HG02938 (cell line): ENCODE data around the gene SPACA5.
"Not testable (repeated sequence)": the region's sequence is repeated elsewhere in the genome, so short reads cannot be mapped to it uniquely, and the experiment has no call there.

ENCODE experiments used
- ATAC-seq: cut with Tn5 transposase; IDR thresholded peaks from one replicate; pipeline ENCODE4 v1.9.1; 2021; ENCODE audit warnings: mild to moderate bottlenecking, moderate library complexity; ENCODE audit not compliant: unreplicated experiment

The SPACA5 gene

DNA sequence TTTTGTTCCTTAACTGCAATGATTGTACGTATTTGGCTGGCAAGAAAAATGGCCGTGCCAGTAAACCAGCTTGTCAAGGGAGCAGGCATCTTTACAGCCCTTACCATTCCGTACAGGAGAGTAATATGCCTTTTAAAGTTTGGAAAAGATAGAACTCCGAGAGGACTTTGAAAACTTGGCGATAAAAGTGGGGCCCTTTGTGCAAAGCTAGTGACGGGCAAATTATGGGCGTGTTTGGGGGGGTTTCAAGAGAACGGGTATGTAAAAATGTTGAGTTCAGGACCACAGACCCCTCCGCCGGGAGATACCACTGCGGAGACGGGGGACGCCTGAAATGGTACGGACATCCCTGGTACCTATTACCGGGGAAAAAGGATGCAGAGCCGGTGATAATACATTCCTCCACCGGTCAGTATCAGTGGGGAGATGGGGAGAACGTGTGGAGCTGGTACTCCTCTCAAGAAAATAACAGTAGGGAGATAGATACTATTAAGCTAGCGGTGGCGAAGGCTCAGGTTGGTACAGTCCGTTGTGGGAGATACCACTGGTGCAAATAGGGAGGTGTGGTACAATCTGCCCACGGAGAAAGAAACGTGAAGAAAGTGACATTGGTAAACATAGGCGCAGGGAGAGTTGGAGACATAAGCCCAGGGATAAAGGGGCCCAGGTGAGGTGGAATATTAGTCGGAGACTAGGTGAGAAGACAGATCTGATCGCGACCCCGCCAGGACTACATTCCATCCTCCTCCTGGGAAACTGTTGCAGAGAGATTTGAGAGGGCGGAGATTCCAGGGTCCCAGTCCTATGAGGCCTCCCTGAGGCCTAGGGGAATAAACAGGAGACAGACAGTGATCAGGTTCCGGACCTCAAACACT is 14.5 kb downstream of the SPACA5 start:
- ATAC-seq, result peak; percentile 56

DNA sequence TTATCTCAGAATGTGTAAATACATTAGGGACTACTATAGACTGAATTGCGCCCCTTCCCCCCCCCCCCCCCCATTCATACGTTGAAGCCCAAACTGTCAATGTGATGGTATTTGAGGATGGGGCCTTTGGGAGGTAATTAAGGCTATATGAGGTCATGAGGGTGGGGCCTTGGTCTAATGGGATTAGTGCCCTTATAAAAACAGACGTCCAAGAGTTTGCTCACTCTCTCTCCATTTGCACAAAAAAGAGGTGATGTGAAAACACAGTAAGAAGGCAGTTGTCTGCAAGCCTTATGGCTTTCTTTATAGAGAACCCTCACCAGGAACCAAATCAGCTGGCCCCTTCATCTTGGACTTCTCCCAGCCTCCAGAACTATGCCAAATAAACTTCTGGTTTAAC is 15.3 kb downstream of the SPACA5 start:
- ATAC-seq, result no peak

DNA sequence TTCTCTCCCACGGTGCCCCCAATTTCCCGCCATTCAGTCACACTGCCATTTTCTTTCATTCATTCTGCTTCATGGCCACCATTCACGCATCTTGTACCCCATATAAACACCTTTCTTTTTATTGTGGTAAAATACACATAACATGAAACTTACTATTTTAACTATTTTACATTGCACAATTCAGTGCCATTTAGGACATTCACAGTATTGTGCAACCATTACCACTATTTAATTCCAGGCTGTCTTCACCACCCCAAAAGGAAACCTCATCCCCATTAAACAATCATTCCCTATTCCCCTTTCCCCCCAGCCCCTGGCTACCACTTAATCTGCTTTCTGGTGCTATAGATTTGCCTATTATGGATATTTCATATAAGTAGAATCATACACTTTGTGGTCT is 15.9 kb downstream of the SPACA5 start:
- ATAC-seq, result no peak

DNA sequence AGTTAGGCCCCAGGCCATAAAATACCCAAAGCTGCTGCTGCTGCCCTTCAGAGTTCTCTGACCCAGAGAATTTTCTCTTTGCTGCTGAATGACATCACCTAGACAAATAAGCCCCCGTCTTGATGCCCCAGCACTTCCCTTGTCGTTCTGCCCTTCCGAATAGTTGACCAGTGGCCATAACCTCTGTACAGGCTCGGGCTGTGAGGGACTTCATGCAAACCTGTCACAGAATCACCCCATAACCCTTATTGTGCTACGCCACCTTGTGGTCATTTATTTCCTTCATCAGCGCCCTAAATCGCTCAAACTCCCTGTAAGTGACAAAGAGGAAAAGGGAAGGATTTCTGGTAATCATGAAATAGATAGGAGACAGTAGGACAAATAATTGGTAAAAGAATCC is 18.8 kb downstream of the SPACA5 start:
- no peak for ATAC-seq

DNA sequence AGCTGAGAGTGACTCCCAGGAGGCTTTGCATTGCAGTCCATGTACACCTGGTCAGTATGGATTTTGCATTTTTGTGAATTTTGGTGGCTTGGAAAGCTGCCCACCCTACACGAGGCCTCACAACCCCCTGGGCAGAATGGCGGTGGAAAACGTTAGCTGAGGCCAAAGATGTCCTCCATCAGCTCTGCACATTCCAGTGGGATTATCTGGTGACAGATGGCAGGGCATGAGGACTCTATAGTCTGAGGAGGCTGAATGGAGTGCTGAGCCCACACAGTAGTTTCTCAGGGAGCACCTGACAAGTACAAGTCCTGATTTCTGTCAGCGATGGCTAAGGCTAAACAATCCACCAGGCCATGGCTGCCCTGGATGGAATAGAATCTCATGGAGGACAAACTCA is 20.8 kb downstream of the SPACA5 start:
- ATAC-seq, result not testable (repeated sequence)

DNA sequence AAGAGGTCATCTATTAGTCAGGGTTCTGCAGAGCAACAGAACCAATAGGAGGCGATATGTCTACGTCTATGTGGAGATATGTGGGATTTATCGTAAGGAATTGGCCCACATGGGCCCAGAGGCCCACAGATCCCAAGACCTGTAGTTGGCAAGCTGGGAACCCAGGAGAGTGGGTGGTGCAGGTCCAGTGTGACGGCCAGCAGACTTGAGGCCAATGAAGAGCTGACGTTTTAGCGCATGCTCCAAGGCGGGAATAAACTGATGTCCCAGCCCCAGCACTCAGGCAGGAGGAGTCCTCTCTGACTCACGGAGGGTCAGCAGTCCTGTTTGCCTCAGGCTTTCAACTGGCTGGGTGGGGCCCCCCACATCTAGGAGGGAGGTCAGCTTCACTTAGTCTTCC is 21.3 kb downstream of the SPACA5 start:
- no peak for ATAC-seq

DNA sequence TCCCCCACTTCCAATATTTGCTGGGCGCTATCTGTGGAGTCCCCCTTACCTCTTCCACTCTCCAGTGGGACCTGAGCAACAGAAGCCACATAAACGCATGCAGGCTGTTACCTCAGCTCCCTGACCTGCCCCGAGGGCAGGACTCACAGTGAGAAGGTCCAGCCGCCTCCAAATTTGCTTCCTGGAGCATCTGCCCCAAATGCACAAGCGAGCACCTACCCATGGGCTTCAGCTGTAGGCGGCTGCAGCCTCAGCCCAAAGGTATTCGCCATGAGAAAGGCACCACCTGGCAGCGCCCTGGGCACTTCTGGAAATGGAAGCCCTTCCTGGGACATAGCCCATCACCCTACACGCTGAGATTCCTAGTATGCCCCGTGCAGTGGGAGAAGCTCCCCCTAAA is 23.4 kb downstream of the SPACA5 start:
- no peak for ATAC-seq

DNA sequence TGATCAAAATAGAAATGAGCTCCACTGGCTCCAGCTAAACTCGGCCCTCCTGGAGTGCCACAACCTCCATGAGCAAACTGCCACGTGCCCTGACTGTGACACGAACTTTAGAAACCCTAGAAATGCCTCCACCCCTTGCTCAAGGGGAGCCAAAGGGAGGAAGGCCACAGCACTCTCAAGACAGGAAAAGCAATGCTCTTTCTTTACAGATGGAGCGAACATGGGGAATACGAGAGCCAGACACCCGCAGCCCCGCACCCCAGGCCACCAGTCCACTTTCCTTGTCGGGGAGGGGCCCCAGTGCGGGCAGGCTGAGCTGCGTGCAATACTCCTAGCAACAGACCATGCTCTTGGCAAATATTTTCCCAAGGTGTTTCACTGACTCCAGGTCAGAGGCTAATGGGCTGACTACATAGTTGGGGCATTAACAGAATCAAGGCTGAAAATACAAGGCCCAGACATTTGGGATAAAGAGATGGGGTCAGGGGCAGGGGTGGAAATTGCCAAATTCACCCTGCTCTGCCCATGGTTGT is 23.9 kb downstream of the SPACA5 start:
- ATAC-seq, result not testable (repeated sequence)

DNA sequence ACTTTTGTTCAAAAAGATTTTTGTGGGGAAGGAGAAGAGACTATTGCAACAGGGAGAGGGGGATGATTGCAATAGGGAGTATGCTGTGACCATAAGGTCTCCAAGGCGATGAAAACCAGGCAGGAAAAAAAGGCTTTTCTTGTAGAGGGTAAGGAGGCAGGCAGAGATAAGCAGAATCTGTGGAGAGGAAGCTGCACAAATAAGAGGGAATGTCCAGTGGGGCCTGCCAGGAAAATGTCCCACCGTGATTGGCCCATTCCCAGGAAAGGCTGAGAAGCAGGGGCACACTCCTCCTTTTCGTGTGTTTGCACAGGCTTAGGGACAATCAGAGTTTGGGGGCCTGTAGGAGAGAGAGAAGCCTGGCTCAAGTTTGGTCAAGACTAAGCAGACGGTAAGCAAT is 29.1 kb downstream of the SPACA5 start:
- ATAC-seq, result no peak

DNA sequence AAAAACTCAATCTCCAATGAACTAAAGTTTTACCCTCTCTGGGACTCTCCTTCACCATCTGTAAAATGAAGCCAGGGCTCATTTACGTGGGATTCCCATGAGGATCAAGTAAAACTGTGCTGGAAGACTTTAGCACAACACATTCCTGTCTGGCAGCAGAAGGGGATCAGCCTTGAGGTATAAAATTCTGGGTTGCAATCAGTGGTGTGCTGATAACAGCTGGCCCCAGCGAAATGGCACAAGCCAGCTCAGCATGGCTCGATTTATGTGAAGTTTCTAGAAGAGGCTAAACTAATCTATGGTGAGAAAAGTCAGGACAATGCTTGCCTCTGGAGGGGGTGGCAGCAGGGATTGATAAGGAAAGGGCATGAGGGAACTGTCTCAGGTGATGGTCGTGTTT is 36.3 kb downstream of the SPACA5 start:
- no peak for ATAC-seq

DNA sequence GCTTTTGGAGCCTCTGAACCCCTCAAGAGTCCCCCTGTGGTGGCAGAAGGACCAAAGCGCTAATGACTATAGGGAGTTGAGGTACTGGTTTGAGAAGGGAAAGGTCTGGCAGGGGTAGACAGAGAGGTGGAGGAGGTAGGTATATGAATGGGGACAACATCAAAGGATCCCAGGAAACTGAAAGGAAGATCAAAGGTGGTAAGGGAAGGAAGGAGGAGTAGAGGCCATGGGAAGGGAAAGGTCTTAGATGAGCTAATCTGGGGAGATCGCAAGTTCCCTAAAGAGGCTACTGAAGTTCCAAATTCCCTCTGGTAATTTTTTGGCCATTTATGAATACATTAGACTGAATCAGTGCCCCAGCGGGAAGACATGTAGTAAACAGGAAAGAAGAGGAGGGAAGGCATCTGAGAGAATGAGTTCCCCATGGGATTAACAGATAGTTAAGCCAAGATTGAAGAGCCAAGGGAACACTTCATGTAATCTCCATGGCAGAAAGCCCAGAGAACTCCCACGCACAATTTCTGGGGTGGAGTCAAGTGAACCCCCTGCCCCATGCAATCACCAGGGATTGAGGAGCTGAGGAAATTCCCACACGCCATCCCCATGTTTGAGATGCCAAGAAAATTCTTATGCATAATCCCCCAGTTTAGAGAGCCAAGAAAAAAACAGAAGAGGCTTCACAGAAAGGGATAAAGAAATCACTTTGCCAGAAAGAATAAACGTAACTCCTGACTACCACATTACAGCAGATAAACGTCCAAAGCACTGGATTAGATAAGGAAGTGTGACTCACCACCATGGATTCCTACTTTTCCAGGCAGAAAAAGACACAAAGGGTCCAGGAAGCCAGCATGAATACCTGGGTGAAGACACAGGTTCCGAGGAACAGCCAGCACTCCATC is 38.9 kb downstream of the SPACA5 start:
- ATAC-seq, result no peak

DNA sequence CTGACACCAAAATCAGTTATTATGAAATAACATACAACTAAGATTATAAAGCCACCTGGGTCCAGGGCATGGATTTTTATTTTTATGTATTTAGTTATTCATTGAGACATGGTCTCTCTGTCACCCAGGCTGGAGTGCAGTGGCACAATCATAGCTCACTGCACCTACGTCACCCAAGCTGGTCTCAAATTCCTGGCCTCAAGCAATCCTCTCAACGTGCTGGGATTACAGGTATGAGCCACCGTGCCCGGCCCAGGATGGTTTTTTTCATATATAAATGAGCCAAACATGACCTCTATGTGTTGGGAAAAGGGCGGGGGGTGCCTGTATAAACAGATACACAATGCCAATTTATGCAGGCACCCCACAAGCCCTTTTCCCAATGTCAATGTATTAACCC is 40.1 kb downstream of the SPACA5 start:
- no peak for ATAC-seq

DNA sequence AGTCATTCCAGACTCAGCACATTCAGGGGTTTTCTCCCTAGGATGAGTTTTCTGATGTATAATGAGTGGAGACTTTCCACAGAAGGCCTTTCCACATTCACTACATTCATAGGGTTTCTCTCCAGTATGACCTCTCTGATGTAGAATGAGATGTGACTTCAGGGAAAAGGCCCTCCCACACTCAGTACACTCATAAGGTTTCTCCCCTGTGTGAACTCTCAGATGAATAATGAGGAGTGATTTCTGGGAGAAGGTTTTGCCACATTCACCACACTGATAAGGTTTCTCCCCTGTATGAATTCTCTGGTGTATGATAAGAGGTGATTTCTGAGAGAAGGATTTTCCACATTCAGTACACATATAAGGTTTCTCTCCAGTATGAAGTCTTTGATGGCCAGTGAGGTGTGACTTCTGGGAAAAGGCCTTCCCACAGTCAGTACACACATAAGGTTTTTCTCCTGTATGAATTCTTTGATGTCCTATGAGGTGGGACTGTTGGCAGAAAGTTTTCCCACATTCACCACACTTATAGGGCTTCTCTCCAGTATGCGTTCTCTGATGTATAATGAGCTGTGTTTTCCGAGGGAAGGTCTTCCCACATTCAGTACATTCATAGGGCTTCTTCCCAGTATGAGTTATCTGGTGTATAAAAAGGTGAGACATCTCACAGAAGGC is 52.0 kb downstream of the SPACA5 start:
- ATAC-seq, result no peak

DNA sequence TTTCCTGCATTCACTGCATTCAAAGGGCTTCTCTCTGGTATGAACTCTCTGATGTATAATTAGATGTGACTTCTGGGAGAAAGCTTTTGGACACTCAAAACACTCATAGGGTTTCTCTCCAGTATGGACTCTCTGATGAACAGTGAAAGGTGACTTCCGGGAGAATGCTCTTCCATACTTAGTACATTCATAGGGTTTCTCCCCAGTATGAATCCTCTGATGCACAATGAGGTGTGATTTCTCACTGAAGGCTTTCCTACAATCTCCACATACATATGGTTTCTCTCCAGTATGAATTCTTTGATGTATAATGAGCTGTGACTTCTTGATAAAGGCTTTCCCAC is 52.5 kb downstream of the SPACA5 start:
- no peak for ATAC-seq
